Measurements from ENCODE around the gene ZKSCAN7.
A peak's percentile ranks its signal among the peaks of the same experiment; 100 is the strongest.

ZKSCAN7 gene

GRCh38 chr3:44510000-44510368, 45.0 kb upstream of the ZKSCAN7 start:
- peak; percentile 23 for ATAC-seq

GRCh38 chr3:44511238-44511566, 43.8 kb upstream of the ZKSCAN7 start:
- TF ChIP-seq RARB (CRISPR knock-in tag; IDR thresholded peaks at IDR 0.05) (no peak), PATZ1 (CRISPR knock-in tag; IDR thresholded peaks at IDR 0.05; ENCODE audit: borderline replicate concordance) (no peak), TCF4 (CRISPR knock-in tag; IDR thresholded peaks at IDR 0.05; ENCODE audit: borderline replicate concordance) (no peak), CSDC2 (CRISPR knock-in tag; IDR thresholded peaks at IDR 0.05) (no peak), PPARA (CRISPR knock-in tag; IDR thresholded peaks at IDR 0.05; ENCODE audit: borderline replicate concordance) (no peak), ISL1 (CRISPR knock-in tag; IDR thresholded peaks at IDR 0.05) (no peak), ZFP3 (CRISPR knock-in tag; IDR thresholded peaks at IDR 0.05) (no peak), ARNTL (CRISPR knock-in tag; IDR thresholded peaks at IDR 0.05; ENCODE audit: borderline replicate concordance, low read depth) (no peak), ZNF8 (CRISPR knock-in tag; IDR thresholded peaks at IDR 0.05) (no peak), BACH2 (CRISPR knock-in tag; IDR thresholded peaks at IDR 0.05; ENCODE audit: borderline replicate concordance) (no peak), ZNF565 (CRISPR knock-in tag; conservative IDR thresholded peaks at IDR 0.05; ENCODE audit: low read depth) (no peak), TSHZ2 (CRISPR knock-in tag; IDR thresholded peaks at IDR 0.05) (no peak), POU6F1 (CRISPR knock-in tag; IDR thresholded peaks at IDR 0.05; ENCODE audit: borderline replicate concordance, low read depth) (no peak), SNAI2 (CRISPR knock-in tag; IDR thresholded peaks at IDR 0.05) (no peak), GLIS3 (CRISPR knock-in tag; IDR thresholded peaks at IDR 0.05) (no peak)
- TF ChIP-seq, protein P1, sequence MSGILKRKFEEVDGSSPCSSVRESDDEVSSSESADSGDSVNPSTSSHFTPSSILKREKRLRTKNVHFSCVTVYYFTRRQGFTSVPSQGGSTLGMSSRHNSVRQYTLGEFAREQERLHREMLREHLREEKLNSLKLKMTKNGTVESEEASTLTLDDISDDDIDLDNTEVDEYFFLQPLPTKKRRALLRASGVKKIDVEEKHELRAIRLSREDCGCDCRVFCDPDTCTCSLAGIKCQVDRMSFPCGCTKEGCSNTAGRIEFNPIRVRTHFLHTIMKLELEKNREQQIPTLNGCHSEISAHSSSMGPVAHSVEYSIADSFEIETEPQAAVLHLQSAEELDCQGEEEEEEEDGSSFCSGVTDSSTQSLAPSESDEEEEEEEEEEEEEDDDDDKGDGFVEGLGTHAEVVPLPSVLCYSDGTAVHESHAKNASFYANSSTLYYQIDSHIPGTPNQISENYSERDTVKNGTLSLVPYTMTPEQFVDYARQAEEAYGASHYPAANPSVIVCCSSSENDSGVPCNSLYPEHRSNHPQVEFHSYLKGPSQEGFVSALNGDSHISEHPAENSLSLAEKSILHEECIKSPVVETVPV (CRISPR knock-in tag; IDR thresholded peaks at IDR 0.05) = no peak
- TF ChIP-seq, protein P2, sequence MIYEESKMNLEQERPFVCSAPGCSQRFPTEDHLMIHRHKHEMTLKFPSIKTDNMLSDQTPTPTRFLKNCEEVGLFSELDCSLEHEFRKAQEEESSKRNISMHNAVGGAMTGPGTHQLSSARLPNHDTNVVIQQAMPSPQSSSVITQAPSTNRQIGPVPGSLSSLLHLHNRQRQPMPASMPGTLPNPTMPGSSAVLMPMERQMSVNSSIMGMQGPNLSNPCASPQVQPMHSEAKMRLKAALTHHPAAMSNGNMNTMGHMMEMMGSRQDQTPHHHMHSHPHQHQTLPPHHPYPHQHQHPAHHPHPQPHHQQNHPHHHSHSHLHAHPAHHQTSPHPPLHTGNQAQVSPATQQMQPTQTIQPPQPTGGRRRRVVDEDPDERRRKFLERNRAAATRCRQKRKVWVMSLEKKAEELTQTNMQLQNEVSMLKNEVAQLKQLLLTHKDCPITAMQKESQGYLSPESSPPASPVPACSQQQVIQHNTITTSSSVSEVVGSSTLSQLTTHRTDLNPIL (CRISPR knock-in tag; IDR thresholded peaks at IDR 0.05; ENCODE audit: low read depth) = no peak
- no peak; the same call in 2 of the 3 replicates for ATAC-seq

More at GRCh38 chr3:44510000-44510368, 45.0 kb upstream of the ZKSCAN7 start:
- TF ChIP-seq BACH2 (CRISPR knock-in tag; IDR thresholded peaks at IDR 0.05; ENCODE audit: borderline replicate concordance) = no peak
- no peak for TF ChIP-seq ZFP3 (CRISPR knock-in tag; IDR thresholded peaks at IDR 0.05)
- no peak for TF ChIP-seq TOX (CRISPR knock-in tag; IDR thresholded peaks at IDR 0.05; ENCODE audit: borderline replicate concordance)
- TF ChIP-seq SNAI2 (CRISPR knock-in tag; IDR thresholded peaks at IDR 0.05) = 0 out of 2 replicates have a peak, but pooled peaks have one; percentile 37

DNA sequence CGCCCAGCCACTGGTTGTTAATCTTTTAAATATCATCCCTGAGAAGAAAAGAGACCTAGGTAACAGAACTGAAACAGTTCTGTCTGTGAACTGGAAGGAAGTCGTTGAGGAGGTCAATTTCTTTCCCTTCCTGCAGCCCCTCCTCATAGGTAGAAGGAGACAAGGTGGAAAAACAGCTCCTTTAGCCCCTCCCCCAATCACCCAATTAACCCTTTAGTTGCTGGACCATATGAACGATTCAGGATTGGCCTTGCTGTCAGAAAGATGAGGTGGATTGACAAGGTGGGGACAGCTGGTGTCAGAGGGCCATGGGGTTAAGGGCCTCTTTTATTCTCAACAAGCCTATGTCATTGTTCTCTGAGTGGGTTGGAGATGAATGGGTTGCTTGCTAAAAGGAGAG, 41.5 kb upstream of the ZKSCAN7 start:
- TF ChIP-seq, protein P1 (CRISPR knock-in tag; IDR thresholded peaks at IDR 0.05) = no peak
- TF ChIP-seq GLIS3 (CRISPR knock-in tag; IDR thresholded peaks at IDR 0.05) (no peak), ZNF70 (CRISPR knock-in tag; IDR thresholded peaks at IDR 0.05) (no peak), ESRRG (CRISPR knock-in tag; IDR thresholded peaks at IDR 0.05) (no peak), ZFP3 (CRISPR knock-in tag; IDR thresholded peaks at IDR 0.05) (no peak), ZNF565 (CRISPR knock-in tag; conservative IDR thresholded peaks at IDR 0.05; ENCODE audit: low read depth) (no peak), TOX (CRISPR knock-in tag; IDR thresholded peaks at IDR 0.05; ENCODE audit: borderline replicate concordance) (no peak), ZNF8 (CRISPR knock-in tag; IDR thresholded peaks at IDR 0.05) (no peak), PATZ1 (CRISPR knock-in tag; IDR thresholded peaks at IDR 0.05; ENCODE audit: borderline replicate concordance) (no peak)
- TF ChIP-seq, protein P2 (CRISPR knock-in tag; IDR thresholded peaks at IDR 0.05; ENCODE audit: low read depth) = no peak
- no peak for ATAC-seq

Measured in SK-N-SH treated with all-trans-retinoic acid at 6 μM for 48 hours (cell line).